Bronchus fibroblast of lung (primary cell): ENCODE measurements around the gene RNF145. TPM values are rescaled to one million over a fixed set of nuclear protein-coding genes. Genes with fewer than 3 reads are reported as not detected.

Experiments used
- total RNA-seq: library from RNA; depleted of rRNA; stranded (reverse); fragments of >200 nt; gene quantifications from 2 replicates; pipeline ENCODE4 v1.2.3, GENCODE V29; 2015

Gene RNF145
- total RNA-seq: 29.1 and 29.3 TPM in 2 replicates

GRCh38 chr5:159209438-159210209 is at the start of gene RNF145:
Gene RNF145 (minus strand): TSS chr5:159209553. CDS start chr5:159203617, 5,936 bp downstream.

Other genes starting within 250 kb of the RNF145 start
- 2.4 and 2.7 TPM in 2 replicates for gene EBF1, start 109.6 kb downstream of the RNF145 start, total RNA-seq
- 15.9 and 23.2 TPM in 2 replicates for gene UBLCP1, start 53.7 kb upstream of the RNF145 start, total RNA-seq
- not detected in 2 replicates for gene IL12B, start 120.9 kb upstream of the RNF145 start, total RNA-seq